Lower leg skin (tissue), 3 donors: Measurements from ENCODE around the gene COG1.

Experiments used
- CTCF ChIP-seq, 3 donors: fragments of 450-650 bp; IDR thresholded peaks; one replicate each; pipeline ENCODE4 v1.5.1; 2016; ENCODE audit warnings: antibody characterized with exemption in 3 of 3, mild to moderate bottlenecking in 3 of 3, moderate library complexity in 2 of 3
- POLR2A ChIP-seq, 2 donors: fragments of 450-650 bp; IDR thresholded peaks; one replicate each; pipeline ENCODE4 v1.6.1; 2016 to 2017; ENCODE audit warnings: antibody characterized with exemption in 2 of 2, mild to moderate bottlenecking in 1 of 2, moderate library complexity in 1 of 2

- TF ChIP-seq CTCF (IDR thresholded peaks at IDR 0.05) (no peak), POLR2A (IDR thresholded peaks at IDR 0.05) (no peak)
Observed at GRCh38 chr17:73198930-73199260, 6.0 kb downstream of the COG1 start.
